GM23248 (cell line): ENCODE results near the gene DYRK1A.

Source experiments
- EZH2 ChIP-seq: fragments of 200-600 bp; sonication (generic); IDR thresholded peaks from 2 replicates; pipeline ENCODE4 v1.6.1; 2018; ENCODE audit warnings: antibody characterized with exemption, mild to moderate bottlenecking; ENCODE audit not compliant: insufficient read depth, poor library complexity, severe bottlenecking
- EZH2phosphoT487 ChIP-seq: fragments of 200-600 bp; sonication (generic); IDR thresholded peaks from 2 replicates; pipeline ENCODE4 v1.6.1; 2018; ENCODE audit warnings: antibody characterized with exemption, moderate library complexity, mild to moderate bottlenecking, low read depth; ENCODE audit not compliant: insufficient read depth

DNA sequence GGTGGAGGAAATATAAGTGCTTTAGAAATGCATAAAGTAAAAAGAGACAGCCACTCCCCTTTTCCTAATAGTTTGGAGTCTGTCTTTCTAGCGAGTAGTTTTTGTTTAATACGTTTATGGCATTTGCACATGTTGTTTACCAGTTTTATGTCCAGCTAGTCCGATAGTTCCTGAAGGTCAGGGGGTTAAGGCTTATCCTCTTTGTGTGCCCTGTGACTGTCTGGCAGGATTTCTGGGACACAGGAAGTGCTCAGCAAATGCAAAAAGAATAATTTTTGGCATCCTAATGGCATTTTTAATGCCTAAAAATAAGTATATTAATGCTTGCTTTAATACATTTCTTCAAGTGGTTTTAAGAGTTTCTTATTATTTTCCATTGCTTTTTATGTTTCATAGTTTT, 58.4 kb downstream of the DYRK1A start:
- TF ChIP-seq EZH2 (no peak), EZH2phosphoT487 (no peak)
